ENCODE results near the gene FAM222A. TPM values are rescaled to one million over a fixed set of nuclear protein-coding genes. Genes with fewer than 3 reads are reported as not detected.

FAM222A gene
- total RNA-seq, 1 experiment from 2014 or later: 3.1 TPM

GRCh38 chr12:109753959-109754358 lies 40.3 kb downstream of the FAM222A start:
- Histone ChIP-seq H3K4me2 (no peak overlapping the region), H3K79me2 (ENCODE audit: low read depth) (no peaks in the 10 kb centered on the region), H3F3A (ENCODE audit: insufficient read depth, low read depth) (no peaks in the 10 kb centered on the region), H4K20me1 (ENCODE audit: insufficient read depth) (0 out of 2 replicates have a peak, but pooled peaks cover 6% of the 10 kb centered on the region), H3K27me3 (ENCODE audit: insufficient read depth, low read depth) (no peaks in the 10 kb centered on the region), H3K4me1 (replicated peaks; ENCODE audit: insufficient read depth) (no peaks in the 10 kb centered on the region), H3K4me3 (no peak overlapping the region), H3K36me3 (ENCODE audit: low read depth) (no peaks in the 10 kb centered on the region), H2AFZ (no peak overlapping the region), H3K27ac (no peak overlapping the region), H3K9me3 (ENCODE audit: insufficient read depth, low read depth) (no peaks in the 10 kb centered on the region), H3K9me2 (ENCODE audit: insufficient read depth) (no peaks in the 10 kb centered on the region)
- ChIA-PET POLR2A (ENCODE audit: unreplicated experiment) (interaction anchor here (0.6 kb wide), 1 partner anchor 21 kb away, joined by 4 read pairs; no protein-coding TSS in a partner anchor), CTCF (interaction anchor here (0.5 kb wide), 1 partner anchor 445 kb away, joined by 3 read pairs; the partner anchor contains the start of gene FOXN4)
- no TSS peak for BruUV-seq (replicated peaks)
- intact Hi-C loops (cut with micrococcal nuclease; ENCODE audit: unreplicated experiment): no loop called here
- TF ChIP-seq EZH2 (IDR thresholded peaks at IDR 0.05; ENCODE audit: low read depth): no peak
- TF ChIP-seq CTCF (conservative IDR thresholded peaks at IDR 0.05): no peak
- no peak for DNase-seq

- Histone ChIP-seq H3F3A (ENCODE audit: insufficient read depth, low read depth) (no peaks in the 10 kb centered on the region), H3K9me3 (ENCODE audit: insufficient read depth, low read depth) (no peaks in the 10 kb centered on the region), H3K4me3 (no peak overlapping the region), H2AFZ (no peak overlapping the region), H4K20me1 (ENCODE audit: insufficient read depth) (0 out of 2 replicates have a peak, but pooled peaks cover 6% of the 10 kb centered on the region), H3K36me3 (ENCODE audit: low read depth) (no peaks in the 10 kb centered on the region), H3K27me3 (ENCODE audit: insufficient read depth, low read depth) (no peaks in the 10 kb centered on the region), H3K79me2 (ENCODE audit: low read depth) (no peaks in the 10 kb centered on the region), H3K27ac (no peak overlapping the region), H3K4me1 (replicated peaks; ENCODE audit: insufficient read depth) (no peaks in the 10 kb centered on the region), H3K4me2 (no peak overlapping the region), H3K9me2 (ENCODE audit: insufficient read depth) (no peaks in the 10 kb centered on the region)
- DNase-seq: no peak
- intact Hi-C loops (cut with micrococcal nuclease; ENCODE audit: unreplicated experiment): no loop called here
- TF ChIP-seq EZH2 (IDR thresholded peaks at IDR 0.05; ENCODE audit: low read depth): no peak
- TF ChIP-seq CTCF (conservative IDR thresholded peaks at IDR 0.05): no peak
- no TSS peak for BruUV-seq (replicated peaks)
- POLR2A ChIA-PET (ENCODE audit: unreplicated experiment): no interaction called here
- CTCF ChIA-PET: no interaction called here
These were observed 42.8 kb downstream of the FAM222A start for GRCh38 chr12:109756457-109756856.

GRCh38 chr12:109757671-109758265 lies 44.1 kb downstream of the FAM222A start:
- Histone ChIP-seq H3K9me3 (ENCODE audit: insufficient read depth, low read depth) (no peaks in the 10 kb centered on the region), H3K79me2 (ENCODE audit: low read depth) (no peaks in the 10 kb centered on the region), H3K27ac (no peak overlapping the region), H3K4me1 (replicated peaks; ENCODE audit: insufficient read depth) (no peaks in the 10 kb centered on the region), H2AFZ (no peak overlapping the region), H3K36me3 (ENCODE audit: low read depth) (no peaks in the 10 kb centered on the region), H3K4me2 (no peak overlapping the region), H3K27me3 (ENCODE audit: insufficient read depth, low read depth) (no peaks in the 10 kb centered on the region), H3K9me2 (ENCODE audit: insufficient read depth) (no peaks in the 10 kb centered on the region), H3F3A (ENCODE audit: insufficient read depth, low read depth) (peaks cover 5% of the 10 kb centered on the region; the same call in 1 of the 2 replicates), H3K4me3 (no peak overlapping the region), H4K20me1 (ENCODE audit: insufficient read depth) (0 out of 2 replicates have a peak, but pooled peaks cover 6% of the 10 kb centered on the region)
- ChIA-PET CTCF (no interaction called here), POLR2A (ENCODE audit: unreplicated experiment) (no interaction called here)
- no peak for DNase-seq
- intact Hi-C loops (cut with micrococcal nuclease; ENCODE audit: unreplicated experiment): no loop called here
- no peak for TF ChIP-seq EZH2 (IDR thresholded peaks at IDR 0.05; ENCODE audit: low read depth)
- no peak for TF ChIP-seq CTCF (conservative IDR thresholded peaks at IDR 0.05)
- no TSS peak for BruUV-seq (replicated peaks)

Measured in PC-9 (cell line).